HG03378 (cell line): Measurements from ENCODE around the gene DHX16.

Source experiments
- ATAC-seq: cut with Tn5 transposase; IDR thresholded peaks from one replicate; pipeline ENCODE4 v1.9.1; 2021; ENCODE audit warnings: mild to moderate bottlenecking, moderate library complexity; ENCODE audit not compliant: unreplicated experiment

DHX16 gene

DNA sequence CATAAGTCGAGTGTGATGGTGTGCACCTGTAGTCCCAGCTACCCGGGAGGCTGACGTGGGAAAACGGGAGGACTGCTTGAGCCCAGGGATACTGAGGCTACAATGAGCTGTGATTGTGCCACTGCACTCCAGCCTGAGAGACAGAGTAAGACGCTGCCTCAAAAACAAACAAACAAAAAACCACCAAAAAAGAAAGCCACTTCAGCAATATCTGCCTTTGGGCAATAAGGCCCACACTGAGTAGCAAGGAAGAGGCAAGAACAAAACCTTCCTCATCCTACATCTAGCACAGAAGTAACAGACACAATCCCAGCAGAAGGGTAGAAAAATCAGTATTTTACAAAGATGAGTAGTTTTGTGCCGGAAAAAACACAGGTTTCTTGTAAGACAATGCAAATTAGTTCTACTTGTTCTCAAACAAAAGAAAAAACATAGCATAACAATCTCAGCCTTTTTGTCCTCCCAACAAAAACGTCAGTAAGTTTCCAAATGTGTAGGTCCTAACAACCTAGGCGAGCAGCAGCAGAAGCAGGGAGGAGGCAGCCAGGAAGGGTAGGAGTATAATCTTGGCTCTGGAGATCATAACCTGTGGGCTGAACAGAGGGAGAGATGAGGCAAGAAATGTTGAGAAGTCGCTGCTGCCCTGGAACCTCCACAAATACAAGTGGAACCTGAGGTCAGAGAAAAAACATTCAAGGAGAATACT lies 61.5 kb downstream of the DHX16 start:
- ATAC-seq = no peak

DNA sequence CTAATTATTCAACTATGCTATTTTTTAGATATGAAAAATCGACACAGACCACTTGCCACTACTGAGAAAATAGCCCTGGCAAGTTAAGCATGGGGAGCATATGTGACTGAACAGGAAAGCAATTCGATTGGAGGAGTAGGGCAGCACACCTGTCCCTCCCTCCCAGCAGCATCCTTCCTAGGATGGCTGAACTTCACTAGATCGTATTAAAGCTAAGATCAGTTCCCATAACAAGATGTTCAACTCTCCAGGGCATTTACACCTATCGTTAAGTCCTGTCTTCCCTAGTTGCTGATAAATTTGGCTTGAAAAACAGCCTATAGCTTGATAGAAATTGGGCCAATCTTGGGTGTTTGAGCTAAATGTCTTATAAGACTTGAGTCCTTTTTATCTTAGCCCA lies 62.7 kb downstream of the DHX16 start:
- no peak for ATAC-seq

DNA sequence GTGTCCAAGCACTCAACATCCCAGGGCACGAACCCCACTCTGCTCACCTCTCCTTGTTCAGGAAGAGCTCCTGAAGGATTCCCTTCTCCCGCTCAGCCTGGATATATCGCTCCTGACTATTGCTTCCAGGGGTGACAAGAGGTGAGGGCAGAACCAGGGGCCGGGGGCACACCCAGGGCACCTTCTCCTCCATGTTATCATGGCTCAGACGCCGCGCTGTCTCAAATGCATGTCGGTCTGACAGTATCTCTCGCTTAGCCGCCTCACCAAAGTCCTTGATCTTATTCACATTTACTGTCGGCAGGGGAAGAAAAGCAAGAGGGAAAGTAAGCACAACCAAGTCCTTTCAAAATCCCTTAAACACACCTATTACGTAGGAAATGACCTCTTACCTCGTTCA lies 68.8 kb downstream of the DHX16 start:
- no peak for ATAC-seq
